ENCODE results near the gene NME9. TPM values are rescaled to one million over a fixed set of nuclear protein-coding genes. Genes with fewer than 3 reads are reported as not detected.

Gene NME9
- total and polyA plus RNA-seq, 10 of the 15 experiments (the other 5 are each of a cell fraction or from before 2014, with no cell fraction given), result 0.09 to 0.68 (median 0.22) TPM; not detected in 6

- TF ChIP-seq, protein P1, sequence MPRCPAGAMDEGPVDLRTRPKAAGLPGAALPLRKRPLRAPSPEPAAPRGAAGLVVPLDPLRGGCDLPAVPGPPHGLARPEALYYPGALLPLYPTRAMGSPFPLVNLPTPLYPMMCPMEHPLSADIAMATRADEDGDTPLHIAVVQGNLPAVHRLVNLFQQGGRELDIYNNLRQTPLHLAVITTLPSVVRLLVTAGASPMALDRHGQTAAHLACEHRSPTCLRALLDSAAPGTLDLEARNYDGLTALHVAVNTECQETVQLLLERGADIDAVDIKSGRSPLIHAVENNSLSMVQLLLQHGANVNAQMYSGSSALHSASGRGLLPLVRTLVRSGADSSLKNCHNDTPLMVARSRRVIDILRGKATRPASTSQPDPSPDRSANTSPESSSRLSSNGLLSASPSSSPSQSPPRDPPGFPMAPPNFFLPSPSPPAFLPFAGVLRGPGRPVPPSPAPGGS (IDR thresholded peaks at IDR 0.05; ENCODE audit: borderline replicate concordance, insufficient read depth, low read depth, low read length, poor library complexity, severe bottlenecking), result no peak
- TF ChIP-seq E4F1 (IDR thresholded peaks at IDR 0.05; ENCODE audit: borderline replicate concordance, partially characterized antibody), result no peak
- no peak for TF ChIP-seq MYB (IDR thresholded peaks at IDR 0.05; ENCODE audit: borderline replicate concordance, low read depth, low read length)
- TF ChIP-seq BRCA1 (IDR thresholded peaks at IDR 0.05; ENCODE audit: low read depth, low read length), result no peak
- TF ChIP-seq EGR1 (IDR thresholded peaks at IDR 0.05; ENCODE audit: borderline replicate concordance in 1 of 2, low read depth in 2 of 2, low read length in 2 of 2), result no peak
- TF ChIP-seq FOXK2 (IDR thresholded peaks at IDR 0.05), result no peak
- TF ChIP-seq, protein P2, sequence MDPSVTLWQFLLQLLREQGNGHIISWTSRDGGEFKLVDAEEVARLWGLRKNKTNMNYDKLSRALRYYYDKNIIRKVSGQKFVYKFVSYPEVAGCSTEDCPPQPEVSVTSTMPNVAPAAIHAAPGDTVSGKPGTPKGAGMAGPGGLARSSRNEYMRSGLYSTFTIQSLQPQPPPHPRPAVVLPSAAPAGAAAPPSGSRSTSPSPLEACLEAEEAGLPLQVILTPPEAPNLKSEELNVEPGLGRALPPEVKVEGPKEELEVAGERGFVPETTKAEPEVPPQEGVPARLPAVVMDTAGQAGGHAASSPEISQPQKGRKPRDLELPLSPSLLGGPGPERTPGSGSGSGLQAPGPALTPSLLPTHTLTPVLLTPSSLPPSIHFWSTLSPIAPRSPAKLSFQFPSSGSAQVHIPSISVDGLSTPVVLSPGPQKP (IDR thresholded peaks at IDR 0.05; ENCODE audit: low read depth, low read length), result no peak
- TF ChIP-seq TCF3 (IDR thresholded peaks at IDR 0.05; ENCODE audit: borderline replicate concordance, insufficient read depth, low read depth, low read length), result no peak
- TF ChIP-seq, protein P3, sequence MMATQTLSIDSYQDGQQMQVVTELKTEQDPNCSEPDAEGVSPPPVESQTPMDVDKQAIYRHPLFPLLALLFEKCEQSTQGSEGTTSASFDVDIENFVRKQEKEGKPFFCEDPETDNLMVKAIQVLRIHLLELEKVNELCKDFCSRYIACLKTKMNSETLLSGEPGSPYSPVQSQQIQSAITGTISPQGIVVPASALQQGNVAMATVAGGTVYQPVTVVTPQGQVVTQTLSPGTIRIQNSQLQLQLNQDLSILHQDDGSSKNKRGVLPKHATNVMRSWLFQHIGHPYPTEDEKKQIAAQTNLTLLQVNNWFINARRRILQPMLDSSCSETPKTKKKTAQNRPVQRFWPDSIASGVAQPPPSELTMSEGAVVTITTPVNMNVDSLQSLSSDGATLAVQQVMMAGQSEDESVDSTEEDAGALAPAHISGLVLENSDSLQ (IDR thresholded peaks at IDR 0.05), result no peak
- TF ChIP-seq MXI1 (IDR thresholded peaks at IDR 0.05; ENCODE audit: low read depth, low read length), result no peak
- no peak for TF ChIP-seq CEBPZ (IDR thresholded peaks at IDR 0.05; ENCODE audit: low read depth, low read length)
These were observed 24.7 kb upstream of the NME9 start (continued) for GRCh38 chr3:138354376-138354775.

Data from GM12878 (cell line).